B cell (primary cell): ENCODE data around the gene KDM5B. TPM values are rescaled to one million over a fixed set of nuclear protein-coding genes. Genes with fewer than 3 reads are reported as not detected.
A peak's percentile ranks its signal among the peaks of the same experiment; 100 is the strongest.

Experiments used
- ATAC-seq: fragments of 200-7000 bp; cut with Tn5 transposase; one replicate; pipeline ENCODE4 v1.10.0; 2021; ENCODE audit warnings: low read depth, mild to moderate bottlenecking, moderate number of reproducible peaks, moderate library complexity
- CTCF ChIA-PET: fragments of 350-600 bp; sonication (Branson Sonifier 250); formaldehyde crosslinking; loops from one replicate; lab custom pipeline; 2021; ENCODE audit warnings: antibody characterized with exemption, inconsistent platforms; lab: Charles Lee
- POLR2A ChIA-PET: fragments of 350-600 bp; sonication (Branson Sonifier 250); formaldehyde crosslinking; loops from one replicate; lab custom pipeline; 2021; ENCODE audit warnings: antibody characterized with exemption; lab: Charles Lee
- DNase-seq: peaks from one replicate; pipeline ENCODE4 v3.0.0; 2013
- H2AFZ ChIP-seq: 2 replicates; pipeline ENCODE4 v1.6.1; 2012; ENCODE audit warnings: mild to moderate bottlenecking, low read depth, low read length; ENCODE audit not compliant: insufficient read depth, poor library complexity, severe bottlenecking
- H3K27ac ChIP-seq, 2 donors: 1 replicate in 1 of 2; 2 replicates in 1 of 2; pipeline ENCODE4 v1.5.1; 2012 to 2013; ENCODE audit warnings: low read length in 2 of 2, mild to moderate bottlenecking in 2 of 2, moderate library complexity in 1 of 2
- H3K27me3 ChIP-seq, 4 experiments: fragments of 200-600 bp in 1 of 4; sonication (generic) in 1 of 4; replicated peaks in 1 of 4; 1 replicate in 2 of 4; 2 replicates in 2 of 4; pipeline versions ENCODE4 v1.6.1 to v1.7.0; 2013 to 2016; ENCODE audit warnings: low read length in 3 of 4, mild to moderate bottlenecking in 2 of 4, mixed read lengths in 1 of 4, moderate library complexity in 1 of 4; ENCODE audit not compliant: insufficient read depth in 4 of 4, control insufficient read depth in 3 of 4; ENCODE audit errors: control extremely low read depth in 1 of 4
- H3K36me3 ChIP-seq, 2 experiments: replicated peaks in 1 of 2; 1 replicate in 1 of 2; 2 replicates in 1 of 2; pipeline versions ENCODE4 v1.6.1 to v1.7.1; 2013; ENCODE audit warnings: low read length in 1 of 2; ENCODE audit not compliant: insufficient read depth in 2 of 2, control insufficient read depth in 1 of 2; ENCODE audit errors: control extremely low read depth in 1 of 2, extremely low read depth in 1 of 2
- H3K4me1 ChIP-seq, 2 donors: fragments of 200-600 bp in 1 of 2; sonication (generic) in 1 of 2; 1 replicate in 1 of 2; 2 replicates in 1 of 2; pipeline versions ENCODE4 v1.5.1 to v1.6.1; 2013 to 2017; ENCODE audit warnings: low read length in 2 of 2; ENCODE audit not compliant: control insufficient read depth in 2 of 2, insufficient read depth in 2 of 2
- H3K4me2 ChIP-seq: replicated peaks from 2 replicates; pipeline ENCODE3; 2012; ENCODE audit warnings: mild to moderate bottlenecking, low read depth, low read length; ENCODE audit not compliant: poor library complexity, severe bottlenecking
- H3K4me3 ChIP-seq, 5 experiments: fragments of 200-600 bp in 1 of 5; sonication (generic) in 1 of 5; 1 replicate in 3 of 5; 2 replicates in 2 of 5; pipeline versions ENCODE4 v1.5.1 to v1.7.0; 2011 to 2016; ENCODE audit warnings: low read length in 4 of 5, mild to moderate bottlenecking in 4 of 5, low read depth in 2 of 5, control low read depth in 1 of 5, moderate library complexity in 1 of 5; ENCODE audit not compliant: insufficient read depth in 1 of 5; ENCODE audit errors: control extremely low read depth in 1 of 5, extremely low read depth in 1 of 5
- H3K79me2 ChIP-seq: fragments of 200-600 bp; sonication (generic); one replicate; pipeline ENCODE4 v1.6.0; 2016; ENCODE audit warnings: low read length; ENCODE audit not compliant: control insufficient read depth, insufficient read depth
- H3K9ac ChIP-seq: fragments of 200-600 bp; sonication (generic); 2 replicates; pipeline ENCODE4 v1.6.1; 2017; ENCODE audit warnings: mild to moderate bottlenecking, low read length, moderate library complexity
- H3K9me3 ChIP-seq, 3 donors: one replicate each; pipeline versions ENCODE4 v1.6.1 to v1.7.1; 2013; ENCODE audit warnings: low read length in 2 of 3; ENCODE audit not compliant: control insufficient read depth in 2 of 3, insufficient read depth in 1 of 3; ENCODE audit errors: control extremely low read depth in 1 of 3
- H4K20me1 ChIP-seq: 2 replicates; pipeline ENCODE4 v1.6.0; 2012; ENCODE audit warnings: mild to moderate bottlenecking, low read length; ENCODE audit not compliant: insufficient read depth, control insufficient read depth, poor library complexity, severe bottlenecking
- H3K27ac Mint-ChIP-seq: one replicate; pipeline ENCODE4 v1.8.0; 2021; ENCODE audit warnings: mixed read lengths
- H3K27me3 Mint-ChIP-seq: one replicate; pipeline ENCODE4 v1.8.0; 2021; ENCODE audit warnings: mixed read lengths
- H3K4me1 Mint-ChIP-seq: one replicate; pipeline ENCODE4 v1.8.0; 2021; ENCODE audit warnings: mixed read lengths
- H3K4me3 Mint-ChIP-seq: one replicate; pipeline ENCODE4 v1.8.0; 2021; ENCODE audit warnings: mixed read lengths
- H3K9me3 Mint-ChIP-seq: one replicate; pipeline ENCODE4 v1.8.0; 2022; ENCODE audit warnings: mixed read lengths; ENCODE audit not compliant: insufficient read depth
- CTCF ChIP-seq: fragments of 200-600 bp; IDR thresholded peaks from one replicate; pipeline ENCODE4 v1.8.0; 2022; ENCODE audit warnings: antibody characterized with exemption, mild to moderate bottlenecking
- EZH2 ChIP-seq: IDR thresholded peaks from 2 replicates; pipeline ENCODE4 v1.6.1; 2012; ENCODE audit warnings: borderline replicate concordance, low read depth, mild to moderate bottlenecking, moderate library complexity, low read length; ENCODE audit not compliant: insufficient read depth, poor library complexity, severe bottlenecking
- whole genome bisulfite sequencing: methylation state at CpG from one replicate; pipeline ENCODE4 v1.1.5; 2013; ENCODE audit warnings: missing lambda C conversion rate; ENCODE audit not compliant: insufficient coverage; 5-methylcytosine and 5-hydroxymethylcytosine counted together
- intact Hi-C: fragments of 100-400 bp; cut with micrococcal nuclease; formaldehyde crosslinking; loops from one replicate; pipeline ENCODE4 v1.10.0; 2022
- polyA plus RNA-seq: library from polyadenylated mRNA; depleted of rRNA; stranded (reverse); fragments of >200 nt; gene quantifications from 2 replicates; pipeline ENCODE4 v1.2.3, GENCODE V29; 2012
- total RNA-seq, 2 donors: library from RNA; stranded (reverse); fragments of 120-200 nt in 1 of 2; gene quantifications; 1 replicate in 1 of 2; 2 replicates in 1 of 2; pipeline versions ENCODE4 v1.2.3 to v1.2.4, GENCODE V29; 2013 to 2022

Gene KDM5B
- total and polyA plus RNA-seq, 2 donors (not counting 1 experiment from before 2014, with no cell fraction given), result 11.2 to 62.7 TPM

GRCh38 chr1:202805886-202806844, 2.1 kb downstream of the KDM5B start:
- no peaks in the 10 kb centered on the region for H3K27me3 Mint-ChIP-seq
- ChIA-PET CTCF (interaction anchor here (0.5 to 1.2 kb wide), 3 partner anchors 33 to 86 kb away, joined by 3 to 6 read pairs (median 3); no protein-coding TSS in a partner anchor), POLR2A (interaction anchor here (1.0 kb wide), 1 partner anchor 1059 kb away, joined by 5 read pairs; no protein-coding TSS in a partner anchor)
- H3K36me3 ChIP-seq, result no peaks in the 10 kb centered on the region
- peak overlapping the region; percentile 88 for H3K4me3 Mint-ChIP-seq
- peaks cover 24% of the 10 kb centered on the region for H4K20me1 ChIP-seq
- no peak for TF ChIP-seq CTCF
- TF ChIP-seq EZH2, result no peak
- no peak for ATAC-seq
- peak overlapping the region; percentile 79 for H3K9ac ChIP-seq
- intact Hi-C loops, result no loop called here
- H3K4me1 ChIP-seq, result peaks cover 27 to 28% of the 10 kb centered on the region in 2 donors
- peaks cover 0 to under 1% (median 0%) of the 10 kb centered on the region in 3 donors for H3K9me3 ChIP-seq
- peaks cover 0 to 2% (median 0%) of the 10 kb centered on the region in 4 experiments for H3K27me3 ChIP-seq
- H3K4me2 ChIP-seq, result peak overlapping the region; percentile 77
- H3K9me3 Mint-ChIP-seq, result no peaks in the 10 kb centered on the region
- peak overlapping the region; percentile 58 to 85 (median 65) for H3K4me3 ChIP-seq
- H3K27ac ChIP-seq, result peak overlapping the region; percentile 31 to 77
- H3K4me1 Mint-ChIP-seq, result peaks cover 51% of the 10 kb centered on the region
- 43% methylated on average over 3 of the region's 7 CpGs for WGBS
- peaks cover 74% of the 10 kb centered on the region for H3K79me2 ChIP-seq
- H3K27ac Mint-ChIP-seq, result peak overlapping the region; percentile 70
- DNase-seq, result peak; percentile 35
- H2AFZ ChIP-seq, result peak overlapping the region; percentile 82

- Histone ChIP-seq H3K27ac (no peak overlapping the region), H2AFZ (no peak overlapping the region), H3K4me2 (no peak overlapping the region), H4K20me1 (peaks cover 44% of the 10 kb centered on the region), H3K4me1 (peaks cover 22 to 26% of the 10 kb centered on the region in 2 donors), H3K27me3 (no peaks in the 10 kb centered on the region), H3K9me3 (no peaks in the 10 kb centered on the region), H3K4me3 (no peak overlapping the region), H3K9ac (no peak overlapping the region), H3K79me2 (peaks cover 95% of the 10 kb centered on the region), H3K36me3 (no peaks in the 10 kb centered on the region)
- DNase-seq (no peak), ATAC-seq (no peak)
- intact Hi-C loops, result no loop called here
- TF ChIP-seq EZH2 (no peak), CTCF (no peak)
- no peak overlapping the region for H3K4me3 Mint-ChIP-seq
- WGBS, result no CpG with 5 or more reads among the region's 4 CpGs
- H3K27me3 Mint-ChIP-seq, result no peaks in the 10 kb centered on the region
- CTCF ChIA-PET, result no interaction called here
- H3K4me1 Mint-ChIP-seq, result peaks cover 49% of the 10 kb centered on the region
- H3K27ac Mint-ChIP-seq, result no peak overlapping the region
- POLR2A ChIA-PET, result no interaction called here
- H3K9me3 Mint-ChIP-seq, result no peaks in the 10 kb centered on the region
Measured at GRCh38 chr1:202804126-202804525, 4.1 kb downstream of the KDM5B start.
